SKM-1 treated with dmso at 0.1 percent for 144 hours (cell line): ENCODE data around the gene B3GAT3.
"Not testable (repeated sequence)": the region's sequence is repeated elsewhere in the genome, so short reads cannot be mapped to it uniquely, and the experiment has no call there.

Source experiments
- DNase-seq: peaks from one replicate; lab custom pipeline; 2025; ENCODE audit not compliant: unreplicated experiment; lab: John Stamatoyannopoulos, UW

Gene B3GAT3

DNA sequence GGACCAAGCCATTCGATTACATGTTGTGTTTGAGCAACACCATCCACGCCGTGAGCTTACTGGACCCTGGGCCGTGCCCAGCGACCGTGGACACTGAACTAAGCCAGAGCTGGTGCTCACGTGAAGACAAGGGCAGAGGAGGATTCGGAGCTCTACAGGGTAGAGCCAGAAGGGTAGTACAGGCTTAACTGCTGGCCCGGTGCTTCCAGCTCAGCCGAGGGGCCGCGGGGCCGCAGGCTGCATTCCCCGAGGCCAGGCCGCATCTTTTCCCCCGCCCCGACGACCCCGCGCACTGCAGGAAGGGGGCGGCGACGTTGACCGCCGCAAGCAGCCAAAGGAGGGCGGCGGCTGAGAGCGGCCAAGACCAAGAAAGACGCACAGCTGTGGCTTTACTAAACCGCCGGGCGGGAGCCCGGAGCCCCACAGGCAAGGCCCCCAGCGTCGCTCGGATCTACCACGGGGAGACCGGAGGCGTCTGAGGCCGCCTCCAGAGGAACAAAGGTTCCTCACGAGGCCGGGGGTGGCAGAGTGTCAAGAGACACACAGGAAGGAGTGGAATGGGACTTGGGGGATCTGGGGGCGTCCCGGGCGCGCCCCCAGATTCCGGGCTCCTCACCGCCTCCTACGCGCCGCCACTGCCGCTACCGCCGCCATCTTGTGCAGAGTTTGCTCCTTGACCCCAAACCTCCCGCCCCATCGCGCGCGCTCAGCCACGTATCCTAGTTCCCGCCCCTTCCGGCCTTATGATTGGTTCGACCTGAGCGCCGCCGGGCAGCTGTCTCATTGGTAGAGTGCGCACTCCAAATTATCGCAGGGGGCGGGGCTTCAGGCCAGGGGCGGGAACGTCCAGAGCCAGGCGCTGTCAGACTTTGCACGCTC is 24.4 kb upstream of the B3GAT3 start, which contains the start of gene GANAB:
GANAB (minus strand) TSS at position 668 of the 879 bp plus-strand sequence; CDS start at position 654, 14 bp downstream.
- peak; percentile 96 for DNase-seq

DNA sequence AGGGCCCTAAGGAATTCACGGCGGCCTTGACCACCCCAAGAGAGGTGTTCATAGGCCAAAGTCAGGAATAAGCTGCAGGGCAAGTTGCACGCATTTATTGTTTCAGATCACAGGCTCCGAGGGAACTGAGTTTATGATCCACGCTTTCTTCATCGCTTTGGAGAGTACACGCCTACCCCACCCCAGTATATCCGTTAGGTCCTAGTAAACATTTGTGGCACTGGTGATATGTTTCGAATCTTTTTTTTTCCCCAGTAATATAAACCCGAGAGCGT is 23.8 kb upstream of the B3GAT3 start:
- no peak for DNase-seq

DNA sequence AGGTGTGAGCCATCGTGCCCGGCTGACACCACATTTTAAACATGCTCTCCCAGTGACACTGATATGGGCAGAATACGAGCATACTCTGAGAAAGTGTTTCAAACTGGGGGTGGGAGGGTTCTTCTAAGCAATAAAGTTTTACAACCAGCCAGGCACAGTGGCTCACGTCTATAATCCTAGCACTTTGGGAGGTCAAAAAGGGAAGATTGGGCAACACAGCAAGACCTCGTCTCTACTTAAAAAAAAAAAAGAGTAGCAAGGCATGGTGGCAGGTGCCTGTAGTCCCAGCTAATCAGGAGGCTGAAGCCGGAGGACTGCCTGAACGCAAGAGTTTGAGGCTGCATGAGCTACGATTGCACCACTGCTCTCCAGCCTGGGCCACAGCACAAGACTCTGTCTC is 22.4 kb upstream of the B3GAT3 start:
- no peak for DNase-seq

DNA sequence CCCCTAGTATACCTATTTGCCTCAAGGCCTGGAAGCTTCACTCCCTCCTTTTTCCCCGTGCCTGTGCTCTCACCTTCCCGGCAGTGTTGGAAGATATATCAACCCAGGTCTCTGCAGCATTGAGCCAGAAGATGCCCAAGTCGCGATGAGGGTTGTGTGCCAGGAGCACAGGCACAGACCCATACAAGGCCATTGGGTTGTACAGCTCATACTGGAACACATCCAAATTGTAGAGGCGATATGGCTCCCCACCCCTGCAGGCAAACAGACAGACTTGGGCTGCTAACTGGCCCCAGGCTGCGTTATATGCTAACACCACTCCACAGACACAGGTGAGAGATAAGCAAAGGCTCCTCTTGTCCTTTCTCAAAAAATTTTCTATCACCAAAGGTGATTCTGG is 10.7 kb upstream of the B3GAT3 start:
- no peak for DNase-seq

DNA sequence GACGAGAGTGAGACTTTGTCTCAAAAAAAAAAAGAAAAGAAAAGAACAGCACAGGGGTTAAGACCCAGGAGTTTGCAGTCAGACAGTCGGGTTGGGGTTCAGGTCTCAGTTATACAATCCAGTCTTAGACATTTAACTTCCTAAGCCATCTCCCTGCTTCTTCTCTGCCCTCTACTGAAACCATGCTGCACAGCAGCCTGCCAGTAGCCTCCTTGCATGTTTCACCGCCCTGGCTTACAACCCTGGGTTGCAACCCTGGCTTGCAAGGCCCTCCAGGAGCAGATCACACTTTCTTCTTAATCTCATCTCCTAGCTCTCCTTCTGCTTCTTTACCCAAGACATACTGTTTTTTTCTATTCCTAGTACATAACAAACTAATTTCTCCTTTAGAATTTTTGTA is 5.9 kb upstream of the B3GAT3 start:
- DNase-seq, result no peak

DNA sequence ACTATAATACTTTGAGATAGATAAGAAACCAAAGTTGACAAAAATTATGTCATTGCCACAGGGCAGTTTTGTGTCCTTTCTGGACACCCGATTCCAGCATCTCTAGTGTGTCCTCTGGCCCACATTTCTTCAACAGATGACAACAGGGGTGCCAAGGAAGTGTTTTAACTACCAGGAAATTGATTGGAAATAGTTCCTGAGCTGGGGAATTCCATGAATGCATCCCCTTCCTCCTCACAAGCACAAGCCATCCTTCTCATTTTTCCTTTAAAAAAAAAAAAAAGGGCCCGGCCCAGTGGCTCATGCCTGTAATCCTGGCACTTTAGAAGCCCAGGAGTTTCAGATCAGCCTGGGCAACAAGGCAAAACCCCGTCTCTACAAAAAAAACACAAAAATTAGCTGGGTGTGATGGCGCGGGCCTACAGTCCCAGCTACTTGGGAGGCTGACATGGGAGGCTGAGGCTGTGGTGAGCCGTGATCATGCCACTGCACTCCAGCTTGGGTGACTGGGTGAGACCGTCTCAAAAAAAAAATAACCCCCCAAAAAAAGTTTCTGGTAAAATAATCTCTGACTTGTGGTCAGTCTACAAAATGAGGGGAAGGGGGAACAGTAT is 797 bp upstream of the B3GAT3 start:
- DNase-seq, result no peak

DNA sequence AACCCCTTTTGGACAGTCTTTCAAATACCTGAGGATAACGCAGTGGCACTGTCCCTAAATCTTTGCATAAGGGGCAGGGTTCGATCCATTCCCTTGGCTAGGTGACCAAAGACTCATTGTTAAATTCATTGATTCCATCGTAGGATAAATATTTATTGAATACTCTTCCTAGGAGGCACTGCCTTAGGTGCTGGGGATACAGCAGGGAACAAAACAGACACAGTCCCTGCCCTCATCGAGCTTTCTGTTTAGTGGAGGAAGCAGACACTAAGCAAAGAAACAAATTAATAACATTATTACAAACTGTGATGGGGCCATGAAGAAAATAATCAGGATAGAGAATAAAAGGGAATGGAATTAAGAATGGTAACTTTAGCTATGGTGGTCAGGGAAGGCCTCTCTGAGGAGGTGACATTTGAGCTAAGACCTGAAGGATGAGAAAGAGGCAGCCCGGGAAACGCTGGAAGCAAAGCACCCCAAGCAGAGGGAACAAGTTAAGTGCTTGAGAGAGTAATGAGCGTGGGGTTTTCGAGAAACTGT is 689 bp downstream of the B3GAT3 start:
- DNase-seq, result no peak

DNA sequence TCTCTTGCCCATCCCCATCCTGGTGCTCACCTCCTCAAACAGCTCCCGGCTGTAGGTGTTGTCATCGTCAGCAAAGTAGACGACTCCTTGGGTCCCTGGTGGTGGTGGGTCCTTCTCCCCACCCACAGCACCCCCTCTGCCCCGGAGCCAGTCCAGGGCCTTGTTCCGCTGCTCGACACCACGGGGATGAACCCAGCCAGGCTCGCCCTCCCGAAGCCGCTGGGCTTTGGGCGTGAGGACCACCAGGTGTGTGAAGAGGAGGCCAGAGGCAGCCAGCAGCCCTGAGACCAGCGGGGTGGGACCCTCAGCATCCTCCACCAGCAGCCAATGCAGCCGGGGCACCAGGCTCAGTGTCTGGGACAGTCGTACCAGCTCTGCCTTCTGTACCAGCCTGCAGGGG is 4.8 kb downstream of the B3GAT3 start:
- not testable (repeated sequence) for DNase-seq

DNA sequence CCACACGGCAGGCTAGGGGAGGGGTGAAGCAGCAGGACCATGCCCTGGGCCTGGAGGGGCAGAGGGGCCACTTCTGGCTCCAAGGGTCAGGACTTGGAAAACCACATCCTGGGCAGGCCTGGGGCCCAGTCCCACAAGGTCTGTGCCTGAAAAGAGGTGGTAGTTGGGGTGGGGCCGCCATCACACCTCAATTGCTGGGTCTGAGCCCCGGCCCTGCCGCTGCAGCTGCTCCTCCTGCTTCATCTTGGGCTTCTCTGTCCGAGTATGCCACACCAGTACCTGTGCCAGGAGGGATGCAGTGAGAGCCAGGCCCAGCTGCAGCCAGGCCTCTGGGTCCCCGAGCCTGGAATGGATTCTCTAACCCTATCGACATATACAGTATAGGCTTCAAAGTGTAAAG is 6.3 kb downstream of the B3GAT3 start:
- no peak for DNase-seq

DNA sequence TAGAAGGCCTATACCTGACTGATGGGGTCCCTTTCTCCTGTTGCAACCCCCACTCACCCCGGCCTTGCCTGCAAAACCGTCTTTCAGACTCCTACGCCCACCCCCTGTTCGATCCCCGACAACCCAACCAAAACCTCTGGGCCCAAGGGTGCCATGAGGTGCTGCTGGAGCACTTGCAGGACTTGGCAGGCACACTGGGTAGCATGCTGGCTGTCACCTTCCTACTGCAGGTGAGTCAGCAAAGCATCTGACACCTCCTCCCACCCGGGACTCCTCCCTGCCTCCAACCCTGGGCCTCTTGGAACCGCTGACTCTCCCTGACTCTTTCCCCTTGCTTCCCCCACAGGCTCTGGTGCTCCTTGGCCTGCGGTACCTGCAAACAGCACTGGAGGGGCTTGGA is 7.5 kb downstream of the B3GAT3 start:
- DNase-seq, result no peak

DNA sequence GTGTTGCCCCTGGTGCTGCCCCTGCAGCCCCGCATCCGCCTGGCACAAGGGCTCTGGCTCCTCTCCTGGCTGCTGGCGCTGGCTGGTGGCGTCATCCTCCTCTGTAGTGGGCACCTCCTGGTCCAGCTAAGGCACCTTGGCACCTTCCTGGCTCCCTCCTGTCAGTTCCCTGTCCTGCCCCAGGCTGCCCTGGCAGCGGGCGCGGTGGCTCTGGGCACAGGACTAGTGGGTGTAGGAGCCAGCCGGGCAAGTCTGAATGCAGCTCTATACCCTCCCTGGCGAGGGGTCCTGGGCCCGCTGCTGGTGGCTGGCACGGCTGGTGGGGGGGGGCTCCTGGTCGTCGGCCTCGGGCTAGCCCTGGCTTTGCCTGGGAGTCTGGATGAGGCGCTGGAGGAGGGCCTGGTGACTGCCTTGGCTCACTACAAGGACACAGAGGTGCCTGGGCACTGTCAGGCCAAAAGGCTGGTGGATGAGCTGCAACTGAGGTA is 8.5 kb downstream of the B3GAT3 start:
- no peak for DNase-seq

DNA sequence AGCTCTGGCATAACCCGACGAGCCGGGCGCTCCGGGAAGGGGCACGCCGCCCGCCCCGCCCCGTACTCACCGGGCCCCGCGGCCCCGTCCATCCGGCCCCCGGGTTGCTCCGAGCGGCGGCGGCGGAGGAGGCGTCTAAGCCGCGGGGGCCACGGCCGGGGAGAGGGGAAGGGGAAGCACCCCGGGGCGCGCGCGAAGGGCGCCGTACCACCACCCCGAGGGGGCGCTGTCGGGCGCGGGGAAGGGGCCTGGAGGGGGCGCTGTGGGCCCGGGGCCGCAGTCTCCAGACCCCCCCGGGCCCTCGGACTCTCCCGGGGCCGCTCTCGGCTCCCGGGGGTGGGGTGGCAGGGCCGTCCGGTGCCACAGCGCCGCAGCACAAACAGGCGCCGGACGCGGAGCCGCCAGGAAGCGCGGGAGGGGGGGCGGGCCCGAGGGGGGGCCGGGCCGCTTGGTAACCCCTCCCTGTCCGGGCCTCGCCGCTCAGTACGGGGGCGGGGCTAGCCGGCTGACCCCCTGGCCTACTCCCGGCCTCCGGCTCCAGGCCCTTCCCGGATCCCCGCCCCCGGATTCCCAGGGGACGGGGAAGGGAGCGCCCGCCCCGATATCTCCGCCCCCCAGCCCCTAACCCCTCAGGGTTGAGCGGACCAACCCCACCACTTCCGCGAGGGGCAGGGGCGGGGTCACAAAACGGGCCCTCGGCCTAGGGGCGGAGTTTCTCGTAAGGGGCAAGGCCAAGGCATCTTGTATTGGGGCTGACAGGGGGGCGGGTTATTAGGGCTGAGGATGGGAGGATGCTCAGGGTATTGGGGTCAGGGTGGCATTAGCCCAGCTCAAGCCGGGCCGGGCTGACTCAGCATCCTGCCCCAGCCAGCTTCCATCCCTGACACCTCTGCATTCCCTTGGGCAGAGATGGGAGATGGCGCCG is 9.2 kb downstream of the B3GAT3 start, which contains the start of the genes EML3 and ROM1:
EML3 (minus strand) TSS at position 410 of the 925 bp plus-strand sequence; CDS start at position 92, 318 bp downstream.
ROM1 (plus strand) TSS at position 892 of the 925 bp plus-strand sequence; CDS start at position 917, 25 bp downstream.
- DNase-seq, result peak; percentile 67

DNA sequence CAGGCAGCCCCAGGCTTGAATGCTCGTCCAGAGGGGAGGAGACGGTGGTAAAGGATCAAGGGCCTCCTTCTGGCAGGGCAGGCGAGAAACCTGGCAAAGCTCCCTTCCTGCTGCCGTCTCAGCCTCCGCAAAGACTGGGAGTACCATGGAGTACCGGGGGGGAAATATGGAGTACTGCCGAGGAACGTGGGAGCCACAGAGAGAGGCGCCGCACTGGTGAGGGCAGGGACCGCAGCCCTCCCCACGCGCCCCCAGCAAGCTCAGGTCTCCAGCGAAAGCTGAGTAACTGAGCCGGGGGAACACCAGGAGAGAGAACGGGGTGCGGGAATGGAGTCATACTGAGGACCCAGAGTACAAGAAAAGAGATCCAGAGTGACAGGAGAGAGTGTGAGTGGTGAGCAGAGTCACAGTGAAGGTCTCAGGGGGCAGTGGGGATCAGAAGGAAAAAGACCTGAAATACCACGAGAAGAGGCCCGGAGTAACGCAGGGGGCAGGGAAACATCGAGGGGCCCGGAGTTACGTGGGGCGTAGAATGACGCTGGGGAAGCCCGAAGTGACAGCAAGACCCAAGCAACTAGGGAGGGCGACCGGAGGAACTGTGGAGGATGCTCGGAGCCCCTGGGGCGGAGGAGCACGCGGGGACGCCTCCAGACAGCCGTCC is 10.0 kb downstream of the B3GAT3 start:
- DNase-seq, result peak; percentile 55

DNA sequence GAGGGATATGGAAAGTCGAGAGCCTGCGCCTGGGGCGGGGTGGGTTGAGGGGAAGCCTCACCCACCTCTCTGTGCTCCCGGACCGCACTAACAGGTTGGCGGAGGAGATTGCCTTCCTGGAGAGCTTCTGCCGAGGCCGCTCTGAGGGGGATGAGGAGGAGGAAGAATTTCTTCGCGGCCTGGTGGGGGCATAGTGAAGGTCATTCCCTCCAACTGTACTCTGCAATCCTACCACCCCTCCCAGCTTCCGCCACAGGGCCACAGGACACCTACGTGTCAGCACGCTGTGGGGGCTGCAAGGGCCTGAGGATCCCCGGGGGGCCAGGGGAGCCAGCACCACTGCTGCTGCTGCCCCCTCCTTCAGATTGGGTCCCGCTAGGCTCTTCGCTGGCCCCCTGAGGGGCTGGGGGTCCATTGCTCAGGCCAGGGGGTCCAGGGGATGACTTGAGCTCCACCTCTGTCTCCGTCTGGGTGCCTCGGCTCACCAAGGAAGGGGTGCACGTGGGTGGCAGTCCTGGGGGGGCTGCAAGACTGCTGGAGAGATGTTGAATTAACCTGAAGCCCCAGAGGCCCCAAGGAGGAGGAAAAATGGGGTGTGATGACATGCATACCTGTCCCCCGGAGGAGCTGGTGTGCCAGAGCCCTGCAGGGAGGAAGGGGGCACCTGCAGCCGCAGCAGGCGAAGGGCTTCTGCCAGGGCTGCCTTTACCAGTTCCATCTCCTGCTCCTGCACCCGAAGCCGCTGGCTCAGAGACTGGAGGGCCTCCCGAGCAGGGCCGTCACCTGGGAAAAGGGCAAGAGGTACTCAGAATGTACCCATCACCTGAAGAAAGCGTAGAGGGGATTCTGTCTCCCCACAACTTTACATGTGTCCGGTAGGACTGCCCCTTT is 10.7 kb downstream of the B3GAT3 start:
- no peak for DNase-seq

DNA sequence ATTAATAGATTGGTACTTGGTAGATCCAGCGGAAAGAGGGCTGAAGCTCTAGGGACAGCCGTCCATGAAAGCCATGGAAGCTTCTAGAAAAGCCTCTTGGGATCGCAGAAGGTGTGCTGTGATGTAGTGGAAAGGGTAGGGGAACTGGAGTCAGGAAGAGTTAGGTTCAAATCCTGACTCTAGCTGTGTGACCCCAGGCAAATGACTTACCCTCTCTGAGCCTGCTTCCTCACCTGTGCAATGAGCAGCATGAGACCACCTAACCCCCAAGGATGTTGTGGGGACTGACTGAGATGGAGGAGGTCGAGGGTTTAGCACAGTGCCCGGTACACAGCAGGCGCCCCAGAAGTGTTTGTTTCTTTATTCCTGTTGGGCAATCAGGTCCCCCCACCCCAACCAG is 11.4 kb downstream of the B3GAT3 start:
- no peak for DNase-seq

DNA sequence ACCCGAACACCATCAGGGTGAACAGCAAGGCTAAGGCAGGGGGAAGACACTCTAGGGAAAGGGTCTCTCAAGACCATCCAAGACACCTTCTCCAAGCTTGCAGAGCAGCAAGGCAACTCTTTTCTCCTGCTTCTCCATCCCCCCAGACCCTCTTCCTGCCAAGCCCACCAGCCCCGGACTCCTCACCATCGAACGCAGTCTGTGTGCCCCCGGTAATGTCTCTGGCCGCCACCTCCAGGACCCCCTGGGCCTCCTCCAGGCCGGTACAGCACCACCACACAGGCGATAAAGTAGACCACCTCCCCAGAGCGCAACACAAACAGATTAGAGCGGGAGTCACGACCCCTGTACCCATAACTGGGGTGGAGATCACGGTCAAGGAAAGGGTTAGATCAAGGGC is 13.0 kb downstream of the B3GAT3 start:
- DNase-seq, result no peak

DNA sequence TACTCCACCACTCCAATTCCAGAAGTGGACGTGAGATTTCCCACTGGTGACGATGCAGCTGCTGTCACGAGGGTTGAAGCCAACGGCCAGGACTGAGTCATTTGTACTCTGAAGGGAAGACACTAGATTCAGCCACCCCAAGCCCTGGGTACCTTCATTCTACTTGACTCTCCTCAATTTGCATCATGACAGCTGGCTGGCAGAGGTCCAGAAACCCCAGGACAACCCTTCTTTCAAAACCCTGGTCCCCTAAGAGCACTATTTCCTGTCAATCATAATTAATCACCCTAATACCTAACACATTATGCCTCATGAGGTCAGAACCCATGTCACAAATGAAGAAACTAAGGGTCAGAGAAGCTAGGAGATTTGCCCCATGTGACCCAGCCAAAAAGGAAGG is 14.1 kb downstream of the B3GAT3 start:
- no peak for DNase-seq

DNA sequence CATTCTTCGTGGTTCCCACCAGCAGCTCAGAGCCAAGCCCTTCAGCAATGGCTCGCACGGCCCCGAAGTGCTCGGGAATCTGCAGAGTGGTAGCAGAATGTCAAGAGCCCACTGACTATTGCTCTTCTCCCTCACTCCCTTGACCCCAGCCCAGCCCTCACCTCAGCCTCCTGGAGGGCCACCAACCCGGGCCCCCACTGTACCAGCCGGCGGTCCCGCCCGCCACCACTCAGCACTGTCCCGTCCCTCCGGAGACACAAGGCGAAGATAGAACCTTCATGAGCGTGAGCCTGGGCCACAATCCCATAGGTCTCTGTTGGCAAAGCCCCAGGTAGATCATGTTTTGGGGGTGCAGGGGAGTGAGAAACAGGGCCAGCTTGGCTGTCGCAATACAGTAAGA is 15.9 kb downstream of the B3GAT3 start:
- DNase-seq, result no peak

DNA sequence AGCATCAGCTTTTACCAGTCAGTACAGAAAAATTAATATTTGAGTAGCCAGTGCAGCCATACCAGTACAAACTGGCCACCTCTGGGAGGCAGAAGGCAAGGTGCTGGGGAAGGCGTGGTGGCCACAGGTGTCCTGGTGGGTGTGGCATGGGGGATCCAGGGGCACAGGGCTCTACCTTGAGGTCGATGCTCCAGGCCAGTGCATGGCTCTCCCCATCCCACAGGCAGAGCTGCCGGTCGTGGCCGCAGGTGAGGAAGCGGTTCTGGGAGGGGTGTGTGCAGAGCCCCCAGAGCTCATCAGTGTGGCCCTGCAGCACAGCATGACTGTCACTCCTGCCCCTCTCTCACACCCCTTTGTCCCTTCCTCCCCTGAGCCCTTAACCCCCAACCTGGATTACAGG is 16.3 kb downstream of the B3GAT3 start:
- no peak for DNase-seq
